SK-N-MC (cell line): ENCODE results near the gene XPR1.
A peak's percentile ranks its signal among the peaks of the same experiment; 100 is the strongest.

Experiments used
- DNase-seq: peaks from one replicate; pipeline ENCODE4 v3.0.0-alpha.2; 2011; ENCODE audit warnings: low read depth, low spot score
- H3K27ac ChIP-seq: fragments of 200-600 bp; sonication (generic); 2 replicates; pipeline ENCODE4 v1.5.1; 2016; ENCODE audit warnings: mixed run types
- H3K36me3 ChIP-seq: fragments of 200-600 bp; sonication (generic); 2 replicates; pipeline ENCODE4 v1.6.1; 2017; ENCODE audit warnings: antibody characterized with exemption, low read length, mixed read lengths; ENCODE audit not compliant: insufficient read depth
- H3K4me3 ChIP-seq: fragments of 200-600 bp; sonication (generic); 2 replicates; pipeline ENCODE4 v1.5.1; 2016
- H3K9ac ChIP-seq: fragments of 200-600 bp; sonication (generic); 2 replicates; pipeline ENCODE4 v1.8.0; 2017; ENCODE audit warnings: mixed run types, mixed read lengths; ENCODE audit not compliant: insufficient read length
- H3K9me3 ChIP-seq: fragments of 200-600 bp; sonication (generic); 2 replicates; pipeline ENCODE4 v1.6.1; 2017; ENCODE audit warnings: low read depth, mild to moderate bottlenecking, antibody characterized with exemption, low read length, moderate library complexity, mixed read lengths
- EZH2 ChIP-seq: fragments of 200-600 bp; sonication (generic); IDR thresholded peaks from one replicate; pipeline ENCODE4 v1.6.1; 2017; ENCODE audit warnings: antibody characterized with exemption
- FOXP2 ChIP-seq: optimal IDR thresholded peaks from 2 replicates; pipeline ENCODE3; 2011; ENCODE audit warnings: mild to moderate bottlenecking, moderate library complexity; ENCODE audit not compliant: insufficient read depth; ENCODE audit errors: extremely low read length, control extremely low read depth
- POLR2AphosphoS5 ChIP-seq: IDR thresholded peaks from 2 replicates; pipeline ENCODE4 v1.6.1; 2012; ENCODE audit warnings: mild to moderate bottlenecking, low read depth, low read length, borderline replicate concordance

XPR1 gene

GRCh38 chr1:180893614-180894013 is 261.8 kb downstream of the XPR1 start:
- peak; percentile 1 for DNase-seq
- H3K36me3 ChIP-seq = no peaks in the 10 kb centered on the region
- TF ChIP-seq FOXP2 = no peak
- TF ChIP-seq EZH2 = no peak
- no peak for TF ChIP-seq POLR2AphosphoS5
- H3K9ac ChIP-seq = no peak overlapping the region
- no peaks in the 10 kb centered on the region for H3K9me3 ChIP-seq
- no peak overlapping the region for H3K27ac ChIP-seq
- H3K4me3 ChIP-seq = no peak overlapping the region

GRCh38 chr1:180896161-180896560 is 264.3 kb downstream of the XPR1 start:
- Histone ChIP-seq H3K4me3 (no peak overlapping the region), H3K36me3 (no peaks in the 10 kb centered on the region), H3K9me3 (no peaks in the 10 kb centered on the region), H3K27ac (no peak overlapping the region), H3K9ac (no peak overlapping the region)
- TF ChIP-seq FOXP2 (no peak), EZH2 (no peak), POLR2AphosphoS5 (no peak)
- no peak for DNase-seq

GRCh38 chr1:180898441-180899219 is 266.8 kb downstream of the XPR1 start:
- TF ChIP-seq FOXP2 = no peak
- no peak for TF ChIP-seq POLR2AphosphoS5
- no peak for TF ChIP-seq EZH2
- H3K9ac ChIP-seq = no peak overlapping the region
- no peaks in the 10 kb centered on the region for H3K9me3 ChIP-seq
- H3K27ac ChIP-seq = no peak overlapping the region
- H3K4me3 ChIP-seq = no peak overlapping the region
- no peaks in the 10 kb centered on the region for H3K36me3 ChIP-seq
- no peak for DNase-seq

- no peak for DNase-seq
- Histone ChIP-seq H3K4me3 (no peak overlapping the region), H3K9me3 (no peaks in the 10 kb centered on the region), H3K36me3 (no peaks in the 10 kb centered on the region), H3K27ac (no peak overlapping the region), H3K9ac (no peak overlapping the region)
- TF ChIP-seq EZH2 = no peak
- TF ChIP-seq POLR2AphosphoS5 = no peak
- no peak for TF ChIP-seq FOXP2
Observed at GRCh38 chr1:180899262-180899661, 267.4 kb downstream of the XPR1 start.

- Histone ChIP-seq H3K9ac (no peak overlapping the region), H3K36me3 (no peaks in the 10 kb centered on the region)
- TF ChIP-seq EZH2 = no peak
- no peak for TF ChIP-seq POLR2AphosphoS5
- no peak for TF ChIP-seq FOXP2
Observed at GRCh38 chr1:180901076-180901990, 269.5 kb downstream of the XPR1 start.

GRCh38 chr1:180902541-180902940 is 270.7 kb downstream of the XPR1 start:
- TF ChIP-seq FOXP2 (no peak), POLR2AphosphoS5 (no peak), EZH2 (no peak)

More at GRCh38 chr1:180901076-180901990, 269.5 kb downstream of the XPR1 start:
- Histone ChIP-seq H3K9me3 (no peaks in the 10 kb centered on the region), H3K4me3 (no peak overlapping the region), H3K27ac (no peak overlapping the region)
- no peak for DNase-seq

GRCh38 chr1:180905927-180906326 is 274.1 kb downstream of the XPR1 start:
- Histone ChIP-seq H3K4me3 (no peak overlapping the region), H3K36me3 (no peaks in the 10 kb centered on the region), H3K9ac (no peak overlapping the region), H3K9me3 (no peaks in the 10 kb centered on the region), H3K27ac (no peak overlapping the region)
- TF ChIP-seq FOXP2 (no peak), EZH2 (no peak), POLR2AphosphoS5 (no peak)
- no peak for DNase-seq

More at GRCh38 chr1:180902541-180902940, 270.7 kb downstream of the XPR1 start:
- no peak for DNase-seq
- Histone ChIP-seq H3K9me3 (no peaks in the 10 kb centered on the region), H3K4me3 (no peak overlapping the region), H3K9ac (no peak overlapping the region), H3K27ac (no peak overlapping the region), H3K36me3 (no peaks in the 10 kb centered on the region)

GRCh38 chr1:180906511-180906910 is 274.7 kb downstream of the XPR1 start:
- no peaks in the 10 kb centered on the region for H3K9me3 ChIP-seq

More at GRCh38 chr1:180906511-180906910, 274.7 kb downstream of the XPR1 start:
- no peak overlapping the region for H3K27ac ChIP-seq
- no peaks in the 10 kb centered on the region for H3K36me3 ChIP-seq
- TF ChIP-seq EZH2 (no peak), POLR2AphosphoS5 (no peak), FOXP2 (no peak)
- no peak overlapping the region for H3K4me3 ChIP-seq
- no peak for DNase-seq
- no peak overlapping the region for H3K9ac ChIP-seq
